Right atrium auricular region (tissue), 2 donors: ENCODE data around the gene AKTIP. TPM values are rescaled to one million over a fixed set of nuclear protein-coding genes. Genes with fewer than 3 reads are reported as not detected.

Source experiments
- DNase-seq: peaks from one replicate; pipeline ENCODE4 v3.0.0-alpha.2; 2019; ENCODE audit warnings: low spot score
- H3K27ac ChIP-seq, 2 donors: fragments of 200-600 bp; sonication (generic); 1 replicate in 1 of 2; 2 replicates in 1 of 2; pipeline ENCODE4 v1.5.1; 2016 to 2019
- H3K27me3 ChIP-seq, 2 donors: fragments of 200-600 bp; sonication (generic); one replicate each; pipeline versions ENCODE4 v1.5.1 to v1.6.0; 2017 to 2019
- H3K36me3 ChIP-seq: fragments of 200-600 bp; sonication (generic); one replicate; pipeline ENCODE4 v1.5.1; 2016
- H3K4me1 ChIP-seq, 2 donors: fragments of 200-600 bp; sonication (generic); one replicate each; pipeline versions ENCODE4 v1.5.1 to v1.6.0; 2017 to 2019
- H3K4me3 ChIP-seq, 2 donors: fragments of 200-600 bp; sonication (generic); 1 replicate in 1 of 2; 2 replicates in 1 of 2; pipeline ENCODE4 v1.5.1; 2017 to 2019; ENCODE audit warnings: mild to moderate bottlenecking in 1 of 2, moderate library complexity in 1 of 2
- H3K9me3 ChIP-seq, 2 donors: fragments of 200-600 bp; sonication (generic); one replicate each; pipeline ENCODE4 v1.5.1; 2019
- total RNA-seq, 2 donors: library from RNA; depleted of rRNA; stranded (reverse); fragments of >200 nt; gene quantifications; one replicate each; pipeline ENCODE4 v1.1.0, GENCODE V29; 2016
- TF ChIP-seq, protein P1 (sequence below), 2 donors: fragments of 200-600 bp; sonication (generic); IDR thresholded peaks; one replicate each; pipeline ENCODE4 v1.5.1; 2019; ENCODE audit warnings: antibody characterized with exemption in 2 of 2

AKTIP gene
- total RNA-seq, 2 donors from 2014 or later: 49.8 to 85.3 TPM

GRCh38 chr16:53529513-53529912 lies 26.5 kb upstream of the AKTIP start:
- H3K4me3 ChIP-seq: no peak overlapping the region
- H3K36me3 ChIP-seq: no peaks in the 10 kb centered on the region
- H3K27me3 ChIP-seq: no peaks in the 10 kb centered on the region
- no peaks in the 10 kb centered on the region for H3K9me3 ChIP-seq
- no peak for DNase-seq
- H3K4me1 ChIP-seq: no peaks in the 10 kb centered on the region
- H3K27ac ChIP-seq: no peak overlapping the region
- TF ChIP-seq, protein P1, sequence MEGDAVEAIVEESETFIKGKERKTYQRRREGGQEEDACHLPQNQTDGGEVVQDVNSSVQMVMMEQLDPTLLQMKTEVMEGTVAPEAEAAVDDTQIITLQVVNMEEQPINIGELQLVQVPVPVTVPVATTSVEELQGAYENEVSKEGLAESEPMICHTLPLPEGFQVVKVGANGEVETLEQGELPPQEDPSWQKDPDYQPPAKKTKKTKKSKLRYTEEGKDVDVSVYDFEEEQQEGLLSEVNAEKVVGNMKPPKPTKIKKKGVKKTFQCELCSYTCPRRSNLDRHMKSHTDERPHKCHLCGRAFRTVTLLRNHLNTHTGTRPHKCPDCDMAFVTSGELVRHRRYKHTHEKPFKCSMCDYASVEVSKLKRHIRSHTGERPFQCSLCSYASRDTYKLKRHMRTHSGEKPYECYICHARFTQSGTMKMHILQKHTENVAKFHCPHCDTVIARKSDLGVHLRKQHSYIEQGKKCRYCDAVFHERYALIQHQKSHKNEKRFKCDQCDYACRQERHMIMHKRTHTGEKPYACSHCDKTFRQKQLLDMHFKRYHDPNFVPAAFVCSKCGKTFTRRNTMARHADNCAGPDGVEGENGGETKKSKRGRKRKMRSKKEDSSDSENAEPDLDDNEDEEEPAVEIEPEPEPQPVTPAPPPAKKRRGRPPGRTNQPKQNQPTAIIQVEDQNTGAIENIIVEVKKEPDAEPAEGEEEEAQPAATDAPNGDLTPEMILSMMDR (IDR thresholded peaks at IDR 0.05): no peak

GRCh38 chr16:53528797-53529196 lies 25.8 kb upstream of the AKTIP start:
- Histone ChIP-seq H3K36me3 (no peaks in the 10 kb centered on the region), H3K27ac (no peak overlapping the region), H3K4me1 (no peaks in the 10 kb centered on the region), H3K9me3 (no peaks in the 10 kb centered on the region), H3K4me3 (no peak overlapping the region), H3K27me3 (no peaks in the 10 kb centered on the region)
- no peak for DNase-seq
- TF ChIP-seq, protein P1 (IDR thresholded peaks at IDR 0.05): no peak

- H3K4me1 ChIP-seq: no peaks in the 10 kb centered on the region
- H3K9me3 ChIP-seq: no peaks in the 10 kb centered on the region
- no peaks in the 10 kb centered on the region for H3K36me3 ChIP-seq
- DNase-seq: no peak
- no peaks in the 10 kb centered on the region for H3K27me3 ChIP-seq
- H3K27ac ChIP-seq: no peak overlapping the region
- TF ChIP-seq, protein P1 (IDR thresholded peaks at IDR 0.05): no peak
- H3K4me3 ChIP-seq: no peak overlapping the region
These were observed 21.1 kb upstream of the AKTIP start for GRCh38 chr16:53523971-53524548.

DNA sequence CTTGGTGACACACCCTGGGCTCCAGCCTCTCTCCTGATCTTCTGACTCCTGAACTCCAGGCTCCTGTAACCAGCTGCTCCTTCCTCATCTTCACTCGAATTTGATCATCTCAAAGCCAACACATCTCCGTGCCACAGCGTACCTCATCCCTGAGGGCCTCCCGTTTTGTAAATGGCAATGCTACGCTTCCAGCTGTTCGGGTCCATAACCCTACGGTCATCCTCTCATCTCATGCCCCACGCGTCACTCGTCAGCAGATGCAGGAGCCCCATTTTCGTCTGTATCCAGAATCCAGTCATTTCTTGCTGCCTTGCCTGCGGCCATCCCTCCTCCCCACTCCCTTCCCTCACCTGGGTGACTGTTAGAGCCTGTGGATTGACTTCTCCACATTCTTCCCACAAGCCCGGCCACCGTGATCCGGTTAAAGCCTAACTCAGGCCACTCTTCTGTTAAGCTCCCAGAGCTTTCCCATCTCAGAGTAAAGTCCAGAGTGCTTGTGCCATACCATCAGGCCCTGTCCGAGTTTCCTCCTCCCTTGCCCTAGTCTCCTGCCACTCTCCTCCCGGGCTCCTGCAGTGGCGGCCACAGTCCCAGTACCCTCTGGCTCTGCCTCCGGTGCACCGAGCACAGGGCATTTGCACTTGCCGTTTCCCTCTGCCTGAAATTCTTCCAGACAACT lies 20.3 kb upstream of the AKTIP start:
- TF ChIP-seq, protein P1 (IDR thresholded peaks at IDR 0.05): no peak
- Histone ChIP-seq H3K27me3 (no peaks in the 10 kb centered on the region), H3K4me1 (no peaks in the 10 kb centered on the region), H3K9me3 (no peaks in the 10 kb centered on the region), H3K27ac (no peak overlapping the region), H3K4me3 (no peak overlapping the region), H3K36me3 (no peaks in the 10 kb centered on the region)
- DNase-seq: no peak

GRCh38 chr16:53519417-53520091 lies 16.5 kb upstream of the AKTIP start:
- no peak overlapping the region for H3K4me3 ChIP-seq
- peak overlapping the region; percentile 61 to 75 for H3K27ac ChIP-seq
- no peaks in the 10 kb centered on the region for H3K9me3 ChIP-seq
- H3K27me3 ChIP-seq: no peaks in the 10 kb centered on the region
- H3K36me3 ChIP-seq: no peaks in the 10 kb centered on the region
- TF ChIP-seq, protein P1 (IDR thresholded peaks at IDR 0.05): no peak
- no peaks in the 10 kb centered on the region for H3K4me1 ChIP-seq
- no peak for DNase-seq
